ENCODE results near the gene TTR.
A peak's percentile ranks its signal among the peaks of the same experiment; 100 is the strongest.

TTR gene

DNA sequence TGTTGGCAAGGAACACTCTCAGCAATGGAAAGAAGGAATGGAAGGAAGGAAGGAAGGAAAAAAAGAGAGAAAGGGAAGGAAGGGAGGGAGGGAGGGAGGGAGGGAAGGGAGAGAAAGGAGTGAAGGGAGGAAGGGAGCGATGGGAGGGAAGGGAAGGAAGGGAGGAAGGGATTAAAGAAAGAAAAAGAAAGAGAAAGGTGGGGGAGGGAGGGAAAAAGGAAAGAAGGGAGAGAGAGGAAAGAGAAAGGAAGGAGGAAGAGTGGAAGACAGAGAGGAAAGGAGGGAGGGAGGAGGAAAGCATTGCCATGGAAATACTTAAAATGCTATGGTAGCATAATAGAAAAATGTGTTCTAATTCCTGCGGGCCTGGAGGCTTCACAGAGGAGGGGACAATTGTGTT lies 22.4 kb downstream of the TTR start:
- TF ChIP-seq ZFX (IDR thresholded peaks at IDR 0.05) = no peak
- TF ChIP-seq, protein P1, sequence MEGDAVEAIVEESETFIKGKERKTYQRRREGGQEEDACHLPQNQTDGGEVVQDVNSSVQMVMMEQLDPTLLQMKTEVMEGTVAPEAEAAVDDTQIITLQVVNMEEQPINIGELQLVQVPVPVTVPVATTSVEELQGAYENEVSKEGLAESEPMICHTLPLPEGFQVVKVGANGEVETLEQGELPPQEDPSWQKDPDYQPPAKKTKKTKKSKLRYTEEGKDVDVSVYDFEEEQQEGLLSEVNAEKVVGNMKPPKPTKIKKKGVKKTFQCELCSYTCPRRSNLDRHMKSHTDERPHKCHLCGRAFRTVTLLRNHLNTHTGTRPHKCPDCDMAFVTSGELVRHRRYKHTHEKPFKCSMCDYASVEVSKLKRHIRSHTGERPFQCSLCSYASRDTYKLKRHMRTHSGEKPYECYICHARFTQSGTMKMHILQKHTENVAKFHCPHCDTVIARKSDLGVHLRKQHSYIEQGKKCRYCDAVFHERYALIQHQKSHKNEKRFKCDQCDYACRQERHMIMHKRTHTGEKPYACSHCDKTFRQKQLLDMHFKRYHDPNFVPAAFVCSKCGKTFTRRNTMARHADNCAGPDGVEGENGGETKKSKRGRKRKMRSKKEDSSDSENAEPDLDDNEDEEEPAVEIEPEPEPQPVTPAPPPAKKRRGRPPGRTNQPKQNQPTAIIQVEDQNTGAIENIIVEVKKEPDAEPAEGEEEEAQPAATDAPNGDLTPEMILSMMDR (conservative IDR thresholded peaks at IDR 0.05) = no peak
- no peak overlapping the region for H3K27ac ChIP-seq

GRCh38 chr18:31616586-31616985 lies 24.9 kb downstream of the TTR start:
- TF ChIP-seq, protein P1 (conservative IDR thresholded peaks at IDR 0.05) = no peak
- no peak for TF ChIP-seq ZFX (IDR thresholded peaks at IDR 0.05)
- no peak overlapping the region for H3K27ac ChIP-seq

GRCh38 chr18:31617031-31617717 lies 25.5 kb downstream of the TTR start:
- no peak overlapping the region for H3K27ac ChIP-seq
- no peak for TF ChIP-seq ZFX (IDR thresholded peaks at IDR 0.05)
- TF ChIP-seq, protein P1 (conservative IDR thresholded peaks at IDR 0.05) = no peak

GRCh38 chr18:31618801-31619200 lies 27.1 kb downstream of the TTR start:
- no peak overlapping the region for H3K27ac ChIP-seq
- TF ChIP-seq, protein P1 (conservative IDR thresholded peaks at IDR 0.05) = no peak
- TF ChIP-seq ZFX (IDR thresholded peaks at IDR 0.05) = no peak

DNA sequence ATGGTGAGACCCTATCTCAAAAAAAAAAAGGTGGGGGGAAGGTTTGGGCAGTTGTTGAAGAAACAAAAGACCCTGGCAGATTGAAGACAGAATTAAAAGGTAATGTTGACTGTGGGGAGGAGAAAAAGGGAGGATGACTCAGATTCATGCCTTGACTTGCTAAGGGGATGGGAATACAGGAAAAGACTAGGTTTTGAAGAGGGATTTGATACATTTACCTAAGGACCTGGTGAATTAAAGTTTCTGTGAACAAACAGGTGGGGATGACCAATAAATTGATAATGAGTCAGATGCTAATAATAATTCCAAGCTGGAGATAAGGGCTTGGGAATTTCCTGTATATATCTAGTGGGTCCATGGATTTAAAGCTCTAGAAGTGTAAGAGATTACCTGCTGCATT lies 27.6 kb downstream of the TTR start:
- H3K27ac ChIP-seq = no peak overlapping the region
- TF ChIP-seq, protein P1 (conservative IDR thresholded peaks at IDR 0.05) = no peak
- TF ChIP-seq ZFX (IDR thresholded peaks at IDR 0.05) = no peak

- no peak overlapping the region for H3K27ac ChIP-seq
- TF ChIP-seq, protein P1 (conservative IDR thresholded peaks at IDR 0.05) = no peak
- TF ChIP-seq ZFX (IDR thresholded peaks at IDR 0.05) = no peak
Observed at GRCh38 chr18:31624892-31625640, 33.4 kb downstream of the TTR start.

DNA sequence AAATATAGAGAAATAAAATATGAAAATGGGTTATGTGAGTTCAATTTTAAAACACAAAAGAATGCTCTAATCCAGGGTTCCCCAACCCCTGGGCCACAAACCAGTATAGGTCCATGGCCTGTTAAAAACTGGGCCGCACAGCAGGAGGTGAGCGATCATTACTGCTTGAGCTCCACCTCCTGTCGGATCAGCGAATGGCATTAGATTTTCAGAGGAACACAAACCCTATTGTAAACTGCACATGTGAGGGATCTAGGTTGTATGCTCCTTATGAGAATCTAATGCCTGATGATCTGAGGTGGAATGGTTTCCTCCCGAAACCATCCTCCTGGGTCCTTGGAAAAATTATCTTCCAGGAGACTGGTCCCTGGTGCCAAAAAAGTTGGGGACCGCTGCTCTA lies 34.7 kb downstream of the TTR start:
- no peak overlapping the region for H3K27ac ChIP-seq
- no peak for TF ChIP-seq ZFX (IDR thresholded peaks at IDR 0.05)
- TF ChIP-seq, protein P1 (conservative IDR thresholded peaks at IDR 0.05) = peak; percentile 26
